HEK293T (cell line): Measurements from ENCODE around the gene MGAT4A.
"Not testable (repeated sequence)": the region's sequence is repeated elsewhere in the genome, so short reads cannot be mapped to it uniquely, and the experiment has no call there.

Experiments
- CTCF ChIA-PET: fragments of 350-600 bp; formaldehyde crosslinking; extraction: SDS; loops from one replicate; lab custom pipeline; 2021; ENCODE audit warnings: antibody characterized with exemption, inconsistent platforms; lab: Yijun Ruan, JAX
- POLR2A ChIA-PET: fragments of 350-600 bp; formaldehyde crosslinking; extraction: SDS; loops from one replicate; lab custom pipeline; 2020; ENCODE audit warnings: antibody characterized with exemption, inconsistent platforms; lab: Yijun Ruan, JAX
- DNase-seq: peaks from one replicate; pipeline ENCODE4 v3.0.0; 2012; ENCODE audit warnings: mixed read lengths; ENCODE audit errors: extremely low spot score
- ARNT ChIP-seq: fragments of 450-650 bp; IDR thresholded peaks from 2 replicates; pipeline ENCODE4 v1.6.1; 2017; ENCODE audit warnings: mild to moderate bottlenecking
- BHLHE40 ChIP-seq: fragments of 450-650 bp; IDR thresholded peaks from 2 replicates; pipeline ENCODE4 v1.6.1; 2016; ENCODE audit warnings: mild to moderate bottlenecking, moderate library complexity, borderline replicate concordance
- CTBP1 ChIP-seq: fragments of 450-650 bp; IDR thresholded peaks from 2 replicates; pipeline ENCODE4 v1.6.1; 2016; ENCODE audit warnings: borderline replicate concordance
- ELF4 ChIP-seq: fragments of 450-650 bp; IDR thresholded peaks from 2 replicates; pipeline ENCODE4 v1.6.1; 2017; ENCODE audit warnings: antibody characterized with exemption
- FOXA1 ChIP-seq: fragments of 450-650 bp; IDR thresholded peaks from 2 replicates; pipeline ENCODE4 v1.6.1; 2016; ENCODE audit warnings: mild to moderate bottlenecking
- FOXK2 ChIP-seq: fragments of 450-650 bp; IDR thresholded peaks from 2 replicates; pipeline ENCODE4 v1.6.1; 2016; ENCODE audit warnings: mild to moderate bottlenecking
- FOXM1 ChIP-seq: fragments of 450-650 bp; IDR thresholded peaks from 2 replicates; pipeline ENCODE4 v1.6.1; 2017; ENCODE audit warnings: mild to moderate bottlenecking, borderline replicate concordance
- HDGF ChIP-seq: fragments of 450-650 bp; IDR thresholded peaks from 2 replicates; pipeline ENCODE4 v1.6.1; 2017; ENCODE audit warnings: antibody characterized with exemption, borderline replicate concordance
- L3MBTL2 ChIP-seq: fragments of 450-650 bp; conservative IDR thresholded peaks from 2 replicates; pipeline ENCODE4 v1.6.1; 2016; ENCODE audit warnings: mild to moderate bottlenecking
- LEF1 ChIP-seq: fragments of 450-650 bp; IDR thresholded peaks from 2 replicates; pipeline ENCODE4 v1.6.1; 2017; ENCODE audit warnings: mild to moderate bottlenecking, borderline replicate concordance
- NFRKB ChIP-seq: fragments of 450-650 bp; IDR thresholded peaks from 2 replicates; pipeline ENCODE4 v1.6.1; 2016; ENCODE audit warnings: mild to moderate bottlenecking, moderate library complexity
- SP1 ChIP-seq: fragments of 450-650 bp; IDR thresholded peaks from 2 replicates; pipeline ENCODE4 v1.6.1; 2017
- SUZ12 ChIP-seq: fragments of 450-650 bp; IDR thresholded peaks from 2 replicates; pipeline ENCODE4 v1.6.1; 2016; ENCODE audit warnings: mild to moderate bottlenecking
- TARDBP ChIP-seq: fragments of 450-650 bp; IDR thresholded peaks from 2 replicates; pipeline ENCODE4 v1.6.1; 2016
- ZNF384 ChIP-seq: fragments of 450-650 bp; IDR thresholded peaks from 2 replicates; pipeline ENCODE4 v1.6.1; 2016
- TF ChIP-seq, protein P1 (sequence below): fragments of 450-650 bp; IDR thresholded peaks from 2 replicates; pipeline ENCODE4 v1.6.1; 2016

MGAT4A gene

DNA sequence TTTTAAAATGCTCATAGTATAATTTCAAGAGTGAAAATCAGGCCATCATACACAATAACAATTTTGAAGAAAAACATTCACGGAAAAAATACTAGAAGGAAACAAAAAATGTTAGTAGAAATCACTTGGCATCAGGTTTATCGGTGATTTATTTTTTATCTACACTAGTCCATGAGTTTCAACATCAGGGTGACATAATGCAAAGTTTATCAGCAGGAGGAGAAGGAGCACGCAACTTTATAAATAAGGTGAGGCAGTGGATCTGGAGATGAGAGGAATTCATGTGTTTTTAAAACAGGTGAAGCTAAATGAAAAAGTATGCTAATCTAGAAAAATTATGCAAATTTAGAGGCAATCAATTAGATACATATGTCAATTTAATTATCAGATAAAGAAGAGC is 54.2 kb downstream of the MGAT4A start:
- TF ChIP-seq FOXM1 = no peak
- TF ChIP-seq L3MBTL2 = no peak
- TF ChIP-seq, protein P1, sequence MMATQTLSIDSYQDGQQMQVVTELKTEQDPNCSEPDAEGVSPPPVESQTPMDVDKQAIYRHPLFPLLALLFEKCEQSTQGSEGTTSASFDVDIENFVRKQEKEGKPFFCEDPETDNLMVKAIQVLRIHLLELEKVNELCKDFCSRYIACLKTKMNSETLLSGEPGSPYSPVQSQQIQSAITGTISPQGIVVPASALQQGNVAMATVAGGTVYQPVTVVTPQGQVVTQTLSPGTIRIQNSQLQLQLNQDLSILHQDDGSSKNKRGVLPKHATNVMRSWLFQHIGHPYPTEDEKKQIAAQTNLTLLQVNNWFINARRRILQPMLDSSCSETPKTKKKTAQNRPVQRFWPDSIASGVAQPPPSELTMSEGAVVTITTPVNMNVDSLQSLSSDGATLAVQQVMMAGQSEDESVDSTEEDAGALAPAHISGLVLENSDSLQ = no peak
- no peak for TF ChIP-seq FOXA1
- TF ChIP-seq TARDBP = no peak
- POLR2A ChIA-PET = no interaction called here
- no peak for DNase-seq
- CTCF ChIA-PET = no interaction called here

DNA sequence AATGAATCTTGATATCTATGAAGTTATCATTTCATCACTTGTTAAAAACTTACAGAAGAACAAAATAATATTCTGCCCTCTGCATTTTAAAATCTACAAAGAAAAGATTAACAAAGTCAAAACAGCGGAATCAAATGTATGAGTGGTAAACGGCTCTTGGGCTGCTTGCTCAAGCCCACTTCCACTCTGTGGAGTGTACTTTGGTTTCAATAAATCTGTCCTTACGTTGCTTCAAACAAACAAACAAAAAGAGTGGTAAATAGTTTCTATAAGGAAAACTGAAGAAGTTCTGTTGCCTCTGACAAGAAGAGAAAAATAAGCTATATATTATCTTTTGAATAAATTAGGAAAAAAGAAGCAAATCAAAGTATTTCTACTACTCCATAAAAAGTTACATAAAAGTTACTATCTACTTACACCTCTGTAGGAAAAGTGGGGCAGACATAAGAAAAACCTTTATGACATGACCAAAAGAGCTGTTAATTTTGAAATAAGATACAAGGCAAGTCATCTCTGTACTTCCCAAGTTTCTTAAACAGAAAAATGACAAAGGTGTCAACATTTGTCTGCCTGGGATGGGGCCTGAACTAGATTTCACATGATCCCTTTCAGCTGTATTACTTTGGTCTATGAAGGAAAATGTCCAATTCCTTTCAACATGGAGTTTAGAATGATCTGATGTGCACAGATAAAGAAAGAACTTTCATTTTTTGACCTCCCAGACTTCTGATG is 56.5 kb downstream of the MGAT4A start:
- CTCF ChIA-PET = interaction anchor here (1.3 kb wide), 1 partner anchor 25 kb away, joined by 3 read pairs; no protein-coding TSS in a partner anchor

DNA sequence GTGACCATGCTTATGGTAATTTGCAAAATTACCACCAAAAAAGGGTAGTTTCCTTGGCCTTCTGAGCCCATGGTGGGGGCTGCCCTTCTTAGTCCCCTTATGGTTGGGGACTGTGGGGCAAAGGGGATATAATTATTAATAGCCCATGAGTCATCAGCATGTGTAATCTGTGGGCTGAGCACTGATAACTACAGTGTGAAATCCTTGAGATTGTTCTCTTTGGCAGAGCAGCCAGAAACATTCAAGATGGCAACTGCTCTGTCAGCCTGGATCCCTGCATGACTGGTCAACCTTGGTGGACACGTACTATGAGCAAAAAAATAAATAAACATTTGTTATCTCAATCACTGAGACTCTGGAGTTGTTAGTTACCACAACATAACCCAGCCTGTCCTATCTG is 61.3 kb downstream of the MGAT4A start:
- TF ChIP-seq SUZ12 (no peak), FOXK2 (no peak), HDGF (no peak), FOXA1 (no peak), LEF1 (no peak), CTBP1 (no peak), FOXM1 (no peak), BHLHE40 (no peak), ZNF384 (no peak), SP1 (no peak), NFRKB (no peak), ELF4 (no peak), ARNT (no peak)
- no peak for DNase-seq
- CTCF ChIA-PET = no interaction called here
- POLR2A ChIA-PET = no interaction called here

More for the DNA sequence above, 56.5 kb downstream of the MGAT4A start:
- no peak for DNase-seq
- POLR2A ChIA-PET = no interaction called here
- TF ChIP-seq FOXK2 = no peak
- no peak for TF ChIP-seq L3MBTL2
- TF ChIP-seq SUZ12 = no peak
- no peak for TF ChIP-seq CTBP1

DNA sequence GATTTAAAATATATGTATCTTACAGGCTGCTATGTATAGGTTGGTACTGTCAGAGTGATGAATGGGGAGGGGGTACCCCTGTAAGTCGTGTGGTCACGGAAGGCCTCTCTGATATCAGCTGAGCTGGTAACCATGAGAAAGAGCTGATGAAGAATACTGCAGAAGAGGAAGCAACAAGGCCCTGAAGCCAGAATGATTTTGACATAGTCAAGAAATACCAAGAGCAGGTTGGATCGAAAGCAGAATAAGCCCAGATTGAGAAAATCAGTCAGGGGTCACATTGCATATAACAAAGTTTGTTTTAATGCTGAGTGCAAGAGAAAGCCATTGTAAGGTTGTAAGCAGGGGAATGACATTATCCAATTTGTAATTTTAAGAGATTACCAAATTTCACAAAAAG is 65.3 kb downstream of the MGAT4A start:
- POLR2A ChIA-PET = no interaction called here
- no peak for DNase-seq
- CTCF ChIA-PET = no interaction called here
- TF ChIP-seq CTBP1 (no peak), SP1 (no peak), FOXM1 (no peak), ZNF384 (no peak), LEF1 (no peak), HDGF (no peak), ELF4 (no peak), BHLHE40 (no peak), ARNT (no peak), FOXK2 (no peak)

DNA sequence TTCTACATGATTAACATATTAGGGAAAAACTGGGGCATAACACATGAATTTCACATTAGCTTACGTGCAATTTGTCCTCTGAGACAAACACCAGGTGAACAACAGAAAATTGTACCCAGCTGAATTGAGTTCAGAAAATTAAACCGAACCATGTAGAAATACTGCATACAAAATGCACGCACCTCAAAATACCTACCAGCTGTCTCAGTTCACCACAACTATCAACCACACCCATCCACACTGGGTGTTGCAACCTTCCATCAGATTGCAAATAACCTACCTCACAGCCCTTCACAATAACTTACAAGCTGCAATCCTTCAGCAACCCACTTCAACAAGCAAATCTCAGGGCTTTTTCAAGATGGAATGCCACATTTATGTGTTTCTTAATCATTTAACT is 66.6 kb downstream of the MGAT4A start:
- ChIA-PET POLR2A (no interaction called here), CTCF (interaction anchor here (0.9 kb wide), 1 partner anchor 19 kb away, joined by 3 read pairs; no protein-coding TSS in a partner anchor)
- no peak for TF ChIP-seq FOXM1
- TF ChIP-seq ELF4 = no peak
- no peak for DNase-seq

DNA sequence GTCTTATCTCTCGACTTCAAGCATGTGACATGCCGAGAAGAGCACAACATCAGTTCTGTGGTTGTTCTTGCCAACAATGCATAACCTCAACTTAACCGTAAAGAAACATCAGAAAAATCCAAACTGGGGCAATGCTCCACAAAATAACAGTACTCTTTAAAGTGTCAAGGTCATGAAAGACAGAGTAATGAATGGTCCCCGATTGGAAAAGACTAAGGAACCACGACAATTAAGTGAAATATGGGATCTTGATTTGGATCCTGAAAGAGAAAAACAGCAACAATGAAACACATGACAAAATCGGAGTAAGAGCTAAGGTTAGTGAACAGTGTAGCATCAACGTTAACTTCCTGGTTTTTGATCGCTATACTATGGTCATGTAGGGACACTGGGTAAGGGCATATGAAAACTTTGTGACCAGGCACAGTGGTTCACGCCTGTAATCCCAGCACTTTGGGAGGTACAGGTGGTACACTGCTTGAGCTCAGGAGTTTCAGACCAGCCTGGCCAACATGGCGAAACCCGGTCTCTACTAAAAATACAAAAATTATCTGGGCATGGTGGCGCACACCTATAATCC is 67.3 kb downstream of the MGAT4A start:
- no peak for DNase-seq
- CTCF ChIA-PET = interaction anchor here (0.9 kb wide), 1 partner anchor 19 kb away, joined by 3 read pairs; no protein-coding TSS in a partner anchor
- POLR2A ChIA-PET = no interaction called here
- TF ChIP-seq ZNF384 (no peak), CTBP1 (no peak)

DNA sequence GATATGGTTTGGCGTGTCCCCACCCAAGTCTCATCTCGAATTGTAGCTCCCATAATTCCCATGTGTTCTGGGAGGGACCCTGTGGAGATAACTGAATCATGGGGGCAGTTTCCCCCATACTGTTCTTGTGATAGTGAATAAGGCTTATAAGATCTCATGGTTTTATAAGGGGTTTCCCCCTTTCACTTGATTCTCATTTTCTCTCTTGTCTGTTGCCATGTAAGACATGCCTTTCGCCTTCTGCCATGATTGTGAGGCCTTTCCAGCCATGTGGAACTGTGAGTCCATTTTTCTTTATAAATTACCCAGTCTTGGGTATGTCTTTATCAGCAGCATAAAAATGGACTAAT is 71.5 kb downstream of the MGAT4A start:
- DNase-seq, POLR2A ChIA-PET, CTCF ChIA-PET: not testable (repeated sequence)

DNA sequence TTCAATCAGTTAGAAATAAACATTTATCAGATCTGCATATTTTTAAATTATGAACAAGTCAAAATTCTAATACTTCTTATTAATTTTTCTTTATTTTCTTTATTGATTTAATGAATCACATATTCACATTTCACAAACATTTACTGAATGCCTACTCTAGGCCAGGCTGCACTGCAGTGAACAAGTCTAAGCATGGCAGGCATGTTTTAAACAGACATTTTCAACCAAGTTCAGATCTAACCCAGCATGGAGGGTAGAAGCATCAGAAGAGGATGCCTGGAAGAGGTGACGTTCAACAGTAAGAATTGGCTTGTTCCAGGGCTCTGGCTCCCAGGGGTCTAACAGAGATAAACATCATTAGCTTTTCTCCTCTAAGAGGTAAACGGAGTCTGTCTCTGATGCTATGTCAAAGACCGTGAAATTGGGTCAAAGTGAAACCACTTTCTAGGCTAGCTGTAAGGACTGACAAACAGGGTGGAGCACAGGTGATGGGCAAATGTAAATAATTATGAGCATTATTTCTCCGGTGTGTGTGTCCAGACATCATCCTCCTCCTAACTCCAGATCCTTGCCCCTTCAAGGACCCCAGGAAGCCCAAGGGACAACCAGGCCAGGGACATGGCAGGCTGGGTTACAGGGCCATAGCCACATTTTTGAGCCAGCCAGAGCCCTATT is 72.0 kb downstream of the MGAT4A start:
- DNase-seq = no peak
- CTCF ChIA-PET = no interaction called here
- POLR2A ChIA-PET = no interaction called here
- TF ChIP-seq ARNT (no peak), NFRKB (no peak), SP1 (no peak), SUZ12 (no peak), TARDBP (no peak), FOXA1 (no peak), LEF1 (no peak), L3MBTL2 (no peak), BHLHE40 (no peak), FOXM1 (no peak), CTBP1 (no peak), ZNF384 (no peak), ELF4 (no peak), FOXK2 (no peak)
